MM.1S (cell line): ENCODE measurements around the gene PIP5K1C.

Experiments used
- CTCF ChIP-seq: fragments of 300-600 bp; sonication (generic); IDR thresholded peaks from 2 replicates; pipeline ENCODE4 v1.5.1; 2016; ENCODE audit warnings: antibody characterized with exemption, low read length, mixed read lengths
- EZH2 ChIP-seq: fragments of 300-600 bp; sonication (generic); optimal IDR thresholded peaks from 2 replicates; pipeline ENCODE3; 2017; ENCODE audit warnings: low read depth, mild to moderate bottlenecking, antibody characterized with exemption, low read length, mixed read lengths

GRCh38 chr19:3627351-3627723 lies 72.9 kb downstream of the PIP5K1C start:
- TF ChIP-seq CTCF (no peak), EZH2 (no peak)
